ENCODE measurements around the gene VKORC1L1.
A peak's percentile ranks its signal among the peaks of the same experiment; 100 is the strongest.
"Not testable (repeated sequence)": the region's sequence is repeated elsewhere in the genome, so short reads cannot be mapped to it uniquely, and the experiment has no call there.

The VKORC1L1 gene

DNA sequence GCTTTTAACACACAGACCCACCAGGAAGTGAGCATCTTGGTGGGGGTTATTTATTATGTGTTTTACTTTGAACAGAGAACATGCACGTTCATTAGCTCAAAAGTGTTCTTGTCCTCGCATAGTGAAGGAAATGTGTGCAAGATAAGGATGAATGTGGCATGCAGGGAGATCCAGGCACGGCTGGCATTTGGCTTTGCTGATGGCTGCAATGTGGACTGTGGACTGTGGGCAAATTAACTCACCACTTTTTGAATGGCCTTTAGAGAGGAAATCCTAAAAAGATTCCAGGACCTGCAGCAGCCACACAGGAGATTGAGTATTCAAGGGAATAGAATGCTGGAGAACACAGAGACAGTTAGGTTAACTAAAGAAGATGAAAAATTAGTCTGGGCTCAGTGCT is 6.6 kb upstream of the VKORC1L1 start:
- H3K27ac ChIP-seq = not testable (repeated sequence)

DNA sequence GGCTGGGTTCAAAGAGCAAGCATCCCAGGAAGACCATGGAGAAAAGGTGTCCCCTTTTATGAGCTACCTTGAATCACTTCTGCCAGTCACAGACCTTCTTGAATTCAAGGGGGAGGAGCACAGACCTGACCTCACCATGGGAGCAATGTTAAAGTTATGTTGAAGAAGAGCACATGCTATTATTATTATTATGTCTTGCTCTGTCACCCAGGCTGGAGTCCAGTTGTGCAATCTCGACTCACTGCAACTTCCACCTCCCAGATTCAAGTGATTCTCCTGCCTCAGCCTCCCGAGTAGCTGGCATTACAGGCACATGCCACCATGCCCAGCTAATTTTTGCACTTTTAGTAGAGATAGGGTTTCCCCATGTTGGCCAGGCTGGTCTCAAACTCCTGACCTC is 5.2 kb upstream of the VKORC1L1 start:
- not testable (repeated sequence) for H3K27ac ChIP-seq

DNA sequence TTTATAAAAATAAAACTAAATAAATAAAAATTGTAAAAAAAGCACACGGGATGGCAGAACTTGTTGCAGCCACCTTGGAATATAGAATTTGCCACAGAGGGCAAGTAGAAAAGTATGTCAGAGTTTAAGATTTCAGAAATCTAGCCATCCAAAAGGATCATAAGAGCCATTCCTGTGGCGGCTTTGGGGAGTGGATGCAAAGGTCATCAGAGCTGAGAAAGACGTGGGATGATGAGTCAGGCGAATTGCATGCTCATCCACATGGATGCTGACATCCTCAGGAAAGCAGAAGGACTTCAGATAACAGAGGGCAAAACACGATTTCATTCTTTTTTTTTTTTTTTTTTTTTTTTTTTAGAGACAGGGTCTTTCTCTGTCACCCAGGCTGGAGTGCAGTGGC is 3.6 kb upstream of the VKORC1L1 start:
- not testable (repeated sequence) for H3K27ac ChIP-seq

DNA sequence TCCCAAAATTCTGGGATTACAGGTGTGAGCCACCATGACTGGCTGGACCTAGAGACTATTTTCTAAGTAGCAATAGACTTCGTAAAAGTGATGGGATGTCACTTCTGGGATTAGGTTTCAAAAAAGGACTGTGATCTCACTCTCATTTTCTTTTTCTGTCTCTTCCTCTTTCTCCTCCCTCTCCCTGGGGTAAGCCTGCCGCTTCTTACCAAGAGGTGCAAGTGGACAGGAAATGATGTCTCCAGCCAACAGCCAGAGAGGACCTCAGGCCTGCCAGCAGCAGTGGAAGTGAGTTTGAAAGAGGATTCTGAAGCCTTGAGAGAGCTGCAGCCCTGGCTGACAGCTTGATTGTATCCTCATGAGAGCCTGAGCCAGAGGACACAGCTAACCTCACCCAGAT is 1.4 kb upstream of the VKORC1L1 start:
- H3K27ac ChIP-seq = not testable (repeated sequence)

DNA sequence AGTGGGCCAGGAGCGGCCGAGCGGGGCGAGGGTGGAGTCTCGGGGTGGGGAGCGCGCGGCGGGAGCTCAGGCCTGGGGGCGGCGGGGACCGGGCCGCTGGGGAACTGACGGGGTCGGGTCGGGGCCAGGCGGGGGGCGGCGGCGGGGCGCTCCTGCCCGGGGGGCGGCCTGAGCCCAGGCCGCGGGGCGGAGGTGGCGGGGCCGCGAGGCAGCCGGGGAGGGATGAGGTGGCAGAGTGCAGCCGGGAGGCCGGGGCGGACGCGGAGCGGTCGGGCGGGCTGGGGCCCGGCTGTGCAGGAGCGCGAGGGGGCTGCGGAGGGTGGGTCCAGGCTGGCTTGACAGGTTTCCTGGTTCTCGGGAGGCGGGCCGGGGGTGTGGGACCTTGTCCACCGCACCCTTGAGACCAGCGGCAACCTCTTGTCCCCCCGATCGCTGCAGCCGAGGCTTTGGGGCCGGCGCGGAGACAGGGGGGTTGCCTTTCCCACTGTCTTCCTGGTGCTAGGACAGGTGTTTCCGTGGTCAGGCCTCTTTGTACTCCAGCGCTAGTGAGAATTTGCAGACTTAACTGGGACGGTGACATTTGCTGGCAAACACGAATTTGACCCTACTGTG is 814 bp downstream of the VKORC1L1 start:
- TF ChIP-seq ZFX (IDR thresholded peaks at IDR 0.05) = peak; percentile 56
- peak overlapping the region; percentile 82 for H3K27ac ChIP-seq

DNA sequence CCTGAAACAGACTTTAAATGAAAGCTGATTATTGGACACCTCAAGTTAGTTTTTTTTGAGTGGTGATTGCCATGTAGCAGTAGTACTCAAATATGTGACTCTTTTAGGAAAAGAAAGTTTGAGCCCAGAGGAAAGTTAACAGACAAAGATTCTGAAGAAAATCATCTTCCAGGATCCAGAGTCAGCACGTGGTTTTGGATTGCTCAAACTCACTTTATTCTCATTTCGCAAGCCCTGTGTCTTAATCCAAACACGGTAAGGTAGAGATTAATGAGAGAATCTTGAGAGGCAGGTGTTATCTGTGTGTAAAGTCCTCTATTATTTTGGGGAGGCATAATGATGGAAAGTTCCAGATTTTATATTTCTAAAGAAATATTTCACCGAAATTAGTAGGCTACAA is 2.8 kb downstream of the VKORC1L1 start:
- H3K27ac ChIP-seq = not testable (repeated sequence)

DNA sequence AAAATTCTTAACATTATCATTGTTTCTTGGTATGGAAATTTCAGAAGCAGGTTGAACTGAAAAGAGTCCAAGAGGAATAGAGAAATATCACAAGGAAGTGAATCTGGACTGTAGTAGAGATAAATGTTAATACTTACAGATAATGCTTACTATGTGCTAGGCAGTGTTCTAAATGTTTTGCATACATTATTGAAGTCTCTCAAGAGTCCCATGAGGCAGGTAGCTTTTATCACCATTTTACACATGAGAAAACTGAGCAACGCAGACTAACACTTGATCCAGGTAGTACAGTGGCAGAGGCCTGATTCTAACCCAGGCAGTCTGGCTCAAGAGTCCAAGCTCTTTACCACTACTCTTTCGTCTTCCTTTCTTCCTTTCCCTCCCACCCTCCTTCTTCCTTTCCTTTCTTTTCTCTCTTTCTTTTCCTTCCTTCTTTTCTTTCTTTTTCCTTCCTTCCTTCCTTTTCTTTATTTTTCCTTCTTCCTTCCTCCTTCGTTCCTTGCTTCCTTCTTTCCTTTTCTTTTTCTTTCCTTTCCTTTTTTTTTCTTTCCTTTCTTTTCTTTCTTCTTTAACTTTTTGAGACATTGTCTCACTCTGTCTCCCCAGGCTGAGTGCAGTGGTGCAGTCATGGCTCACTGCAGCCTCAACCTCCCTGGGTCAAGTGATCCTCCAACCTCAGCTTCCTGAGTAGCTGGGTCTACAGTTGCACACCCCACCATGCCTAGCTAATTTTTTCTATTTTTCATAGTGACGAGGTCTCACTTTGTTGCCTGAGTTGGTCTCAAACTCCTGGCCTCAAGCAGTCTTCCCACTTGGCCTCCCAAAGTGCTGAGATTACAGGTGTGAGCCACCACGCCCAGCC is 6.6 kb downstream of the VKORC1L1 start:
- H3K27ac ChIP-seq = not testable (repeated sequence)

DNA sequence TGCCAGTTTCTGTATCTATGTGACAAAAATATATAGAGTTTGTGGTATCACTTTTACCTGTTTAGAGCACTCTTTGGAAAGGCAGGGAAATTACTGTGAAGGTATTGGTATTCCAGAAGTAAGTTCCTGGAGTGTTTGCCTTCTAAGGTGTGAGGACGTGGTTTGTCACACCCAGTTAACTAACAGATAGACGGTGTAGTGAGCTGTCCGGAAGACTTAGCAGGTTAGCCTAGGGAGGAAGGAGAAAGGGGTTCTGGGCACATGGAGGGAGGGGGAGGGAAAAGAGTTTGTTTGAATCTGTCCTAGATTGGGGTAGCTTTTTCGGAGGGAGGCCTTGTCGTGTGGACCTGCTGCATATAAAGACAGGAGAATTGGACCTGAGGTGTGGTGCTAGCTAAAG is 7.4 kb downstream of the VKORC1L1 start:
- H3K27ac ChIP-seq = not testable (repeated sequence)

DNA sequence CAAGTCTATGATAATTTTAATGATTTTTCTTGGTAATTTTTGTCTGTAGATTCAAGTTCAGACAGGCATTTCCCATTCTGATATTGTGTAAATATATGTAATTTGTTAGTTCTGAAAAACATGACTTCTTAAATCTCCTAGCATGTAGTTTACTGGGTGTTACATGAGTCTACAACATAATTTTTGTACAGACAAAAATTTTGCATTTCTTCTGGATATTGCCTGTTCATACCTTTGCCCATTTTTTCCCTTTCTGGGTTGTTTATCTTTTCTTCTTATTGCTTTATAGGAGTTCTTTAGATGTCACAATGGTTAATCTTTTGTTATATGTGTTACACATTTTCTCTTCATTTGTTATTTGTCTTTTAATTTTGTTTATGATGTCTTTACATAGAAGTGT is 12.1 kb downstream of the VKORC1L1 start:
- H3K27ac ChIP-seq = not testable (repeated sequence)

DNA sequence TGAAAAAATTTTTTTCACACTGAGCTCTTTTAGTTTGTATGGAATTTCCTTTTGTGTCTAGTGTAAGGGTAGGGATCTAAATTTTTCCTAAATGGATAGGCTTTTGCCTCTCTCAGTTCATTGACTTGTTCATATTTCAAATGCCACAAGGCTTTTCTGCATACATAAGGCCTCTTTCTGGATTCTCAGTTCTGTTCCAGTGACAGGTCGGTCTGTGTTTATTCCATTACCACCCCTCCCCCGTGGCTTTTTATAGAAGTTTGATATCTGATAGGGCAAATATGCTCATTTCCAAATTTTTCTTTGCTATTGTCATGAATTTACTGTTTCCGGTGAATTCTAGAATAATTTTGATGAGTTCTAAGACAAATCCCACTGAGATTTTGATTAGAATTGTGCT is 12.7 kb downstream of the VKORC1L1 start:
- H3K27ac ChIP-seq = not testable (repeated sequence)

DNA sequence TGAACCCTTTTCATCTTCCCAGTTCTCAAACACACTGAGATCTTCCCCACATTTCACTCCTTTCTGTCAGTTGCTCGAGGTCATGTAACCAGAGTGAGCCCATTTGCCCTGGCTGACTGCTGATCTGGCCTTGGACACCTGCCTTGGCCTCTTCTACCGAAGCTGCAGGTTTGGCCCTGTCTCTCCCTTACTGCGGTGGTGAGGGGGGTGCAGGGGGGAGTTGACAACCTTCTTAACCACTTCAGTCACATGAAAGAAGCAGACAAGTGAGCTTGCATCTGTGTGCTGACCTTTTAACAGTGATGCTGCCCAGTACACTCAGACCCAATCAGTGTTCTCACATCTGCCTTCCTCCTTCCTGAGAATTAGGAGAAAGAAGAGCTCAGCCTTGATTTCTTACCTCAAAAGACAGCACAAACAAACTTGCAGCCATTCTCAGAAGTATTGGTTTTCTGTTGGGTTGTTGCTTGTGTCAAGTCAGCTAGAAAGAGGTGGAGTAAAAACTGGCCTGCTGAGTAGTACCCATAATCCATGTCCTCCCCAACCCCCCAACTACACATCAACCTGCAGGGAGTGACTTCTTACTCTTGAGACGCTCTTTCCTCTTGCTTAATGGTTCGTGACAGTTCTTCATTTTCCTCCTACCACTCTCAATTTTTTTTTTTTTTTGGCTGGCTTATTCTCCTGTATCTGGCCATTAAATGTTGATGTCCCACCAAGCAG is 15.7 kb downstream of the VKORC1L1 start:
- H3K27ac ChIP-seq = not testable (repeated sequence)

DNA sequence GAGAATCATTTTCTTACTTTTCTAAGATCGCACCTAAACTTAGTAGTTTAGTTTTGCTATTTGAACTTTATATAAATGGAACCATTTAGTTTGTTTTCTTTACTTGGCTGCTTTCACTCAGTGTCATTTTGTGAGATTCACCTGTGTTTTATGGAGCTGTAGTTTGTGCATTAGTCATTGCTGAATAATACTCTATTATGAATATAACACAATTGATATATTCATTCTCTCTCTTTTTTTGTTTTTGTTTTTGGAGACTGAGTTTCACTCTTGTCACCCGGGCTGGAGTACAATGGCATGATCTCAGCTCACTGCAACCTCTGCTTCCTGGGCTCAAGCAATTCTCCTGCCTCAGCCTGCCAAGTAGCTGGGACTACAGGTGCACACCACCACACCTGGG is 16.8 kb downstream of the VKORC1L1 start:
- H3K27ac ChIP-seq = not testable (repeated sequence)

DNA sequence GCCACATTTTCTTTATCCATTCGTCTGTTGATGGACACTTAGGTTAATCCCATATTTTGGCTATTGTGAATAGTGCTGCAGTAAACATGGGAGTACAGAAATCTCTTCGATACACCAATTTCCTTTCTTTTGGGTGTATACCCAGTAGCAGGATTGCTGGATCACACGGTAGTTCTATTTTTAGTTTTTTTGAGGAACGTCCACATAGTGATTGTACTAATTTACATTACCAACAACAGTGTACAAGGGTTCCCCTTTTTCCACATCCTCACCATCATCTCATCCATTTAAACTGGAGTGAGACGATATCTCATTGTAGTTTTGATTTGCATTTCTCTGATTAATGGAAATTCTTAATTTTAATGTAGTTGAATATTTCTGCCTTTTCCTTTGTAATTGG is 19.3 kb downstream of the VKORC1L1 start:
- no peak overlapping the region for H3K27ac ChIP-seq
- TF ChIP-seq ZFX (IDR thresholded peaks at IDR 0.05) = no peak
- TF ChIP-seq, protein P1, sequence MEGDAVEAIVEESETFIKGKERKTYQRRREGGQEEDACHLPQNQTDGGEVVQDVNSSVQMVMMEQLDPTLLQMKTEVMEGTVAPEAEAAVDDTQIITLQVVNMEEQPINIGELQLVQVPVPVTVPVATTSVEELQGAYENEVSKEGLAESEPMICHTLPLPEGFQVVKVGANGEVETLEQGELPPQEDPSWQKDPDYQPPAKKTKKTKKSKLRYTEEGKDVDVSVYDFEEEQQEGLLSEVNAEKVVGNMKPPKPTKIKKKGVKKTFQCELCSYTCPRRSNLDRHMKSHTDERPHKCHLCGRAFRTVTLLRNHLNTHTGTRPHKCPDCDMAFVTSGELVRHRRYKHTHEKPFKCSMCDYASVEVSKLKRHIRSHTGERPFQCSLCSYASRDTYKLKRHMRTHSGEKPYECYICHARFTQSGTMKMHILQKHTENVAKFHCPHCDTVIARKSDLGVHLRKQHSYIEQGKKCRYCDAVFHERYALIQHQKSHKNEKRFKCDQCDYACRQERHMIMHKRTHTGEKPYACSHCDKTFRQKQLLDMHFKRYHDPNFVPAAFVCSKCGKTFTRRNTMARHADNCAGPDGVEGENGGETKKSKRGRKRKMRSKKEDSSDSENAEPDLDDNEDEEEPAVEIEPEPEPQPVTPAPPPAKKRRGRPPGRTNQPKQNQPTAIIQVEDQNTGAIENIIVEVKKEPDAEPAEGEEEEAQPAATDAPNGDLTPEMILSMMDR (conservative IDR thresholded peaks at IDR 0.05) = no peak

DNA sequence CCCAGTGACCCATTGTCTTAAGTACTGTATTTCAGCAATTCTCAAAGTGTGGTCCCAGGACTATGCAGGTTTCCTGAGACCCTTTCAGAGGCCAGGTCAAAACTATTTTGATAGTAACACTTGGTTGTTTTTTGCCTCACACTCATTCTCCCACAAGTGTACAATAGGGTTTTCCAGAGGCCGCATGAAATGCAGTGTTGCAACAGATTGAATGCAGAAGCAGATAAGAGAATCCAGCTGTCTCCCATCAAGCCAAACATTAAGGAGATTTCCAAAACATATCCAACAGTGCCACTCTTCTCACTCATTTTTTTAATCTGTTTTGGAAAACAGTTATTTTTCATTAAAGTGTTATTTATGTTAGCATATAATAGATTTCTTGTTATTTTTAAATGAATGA is 20.0 kb downstream of the VKORC1L1 start:
- TF ChIP-seq, protein P1 (conservative IDR thresholded peaks at IDR 0.05) = no peak
- no peak for TF ChIP-seq ZFX (IDR thresholded peaks at IDR 0.05)

More for the DNA sequence above, 20.0 kb downstream of the VKORC1L1 start:
- H3K27ac ChIP-seq = no peak overlapping the region
